ENCODE data around the gene LRRC61.

LRRC61 gene

DNA sequence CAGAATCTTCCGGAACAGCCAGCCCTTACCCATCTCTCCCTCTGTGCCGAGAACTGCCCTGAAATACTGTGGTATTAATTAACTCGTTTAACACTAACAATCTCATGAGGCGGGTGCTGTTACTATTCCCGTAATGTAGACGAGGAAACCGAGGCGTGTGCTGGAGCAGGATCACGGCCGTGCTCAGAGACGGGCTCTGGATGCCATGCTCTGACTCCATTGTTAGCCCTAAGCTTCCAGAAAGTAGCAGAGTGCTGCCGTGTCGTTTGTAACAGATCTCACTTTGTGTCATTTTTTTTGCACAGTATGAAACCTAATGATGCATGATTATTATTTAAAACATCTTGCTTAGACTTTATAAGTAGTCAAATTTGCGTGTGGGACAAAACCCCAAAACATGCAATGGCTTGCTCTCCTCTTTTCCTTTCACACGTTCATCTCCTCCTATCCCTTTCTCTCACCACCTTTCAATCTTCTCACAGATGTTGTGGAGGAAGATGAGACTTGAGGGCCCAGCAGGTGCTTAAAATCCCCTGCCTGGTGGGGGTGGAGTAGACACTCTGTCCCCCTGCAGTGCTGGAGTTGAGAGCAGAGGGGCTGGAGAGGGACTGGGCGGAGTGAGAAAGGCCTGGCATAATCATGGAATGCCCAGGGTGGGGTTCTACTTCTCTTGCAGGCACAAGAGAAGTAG is 672 bp downstream of the LRRC61 start:
- 0 out of 2 replicates have a peak, but pooled peaks cover 5% of the 10 kb centered on the region for H3K4me1 ChIP-seq
- TF ChIP-seq Cebpa-rat (IDR thresholded peaks at IDR 0.05): no peak
- no peak overlapping the region for H3K9ac ChIP-seq
- peak overlapping the region; percentile 10; the same call in 1 of the 2 replicates for H3K4me2 ChIP-seq
- no peaks in the 10 kb centered on the region for H4K20me1 ChIP-seq
- peak overlapping the region; percentile 39; the same call in 1 of the 2 replicates for H3K4me3 ChIP-seq
- no peaks in the 10 kb centered on the region for H3K36me3 ChIP-seq
- H3K9me3 ChIP-seq: peaks cover 17% of the 10 kb centered on the region
- peaks cover 44% of the 10 kb centered on the region for H3K27me3 ChIP-seq
- no peak overlapping the region for H3K27ac ChIP-seq

DNA sequence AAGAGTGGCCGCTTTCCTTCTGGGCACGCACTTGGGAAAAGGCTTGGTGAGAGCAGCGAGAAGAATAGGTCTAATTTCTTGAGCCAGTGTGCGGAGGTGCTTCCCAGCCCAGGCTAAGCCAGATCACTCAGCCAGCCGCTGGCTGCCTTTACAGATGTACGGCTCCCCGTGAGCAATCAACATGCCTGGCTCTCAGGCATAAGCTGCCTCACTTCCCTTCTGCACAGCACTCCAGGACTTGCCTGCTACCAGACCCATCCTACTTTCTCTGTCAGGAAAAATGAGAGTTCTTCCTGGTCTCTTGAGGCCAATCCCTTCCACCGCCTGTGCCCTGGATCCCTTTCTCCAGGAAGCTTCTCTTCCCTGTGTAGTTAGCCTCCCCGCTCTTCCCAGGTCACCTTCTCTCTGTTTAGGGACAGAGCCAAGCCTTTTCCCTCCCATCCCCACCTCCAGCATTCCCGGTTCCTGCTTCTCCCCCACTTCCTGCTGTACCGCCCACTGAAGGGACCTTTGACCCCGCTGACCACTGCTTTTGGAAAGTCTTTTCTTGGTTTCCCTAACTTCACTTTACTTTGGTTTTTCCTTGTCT is 1.3 kb downstream of the LRRC61 start:
- Histone ChIP-seq H3K4me1 (0 out of 2 replicates have a peak, but pooled peaks cover 5% of the 10 kb centered on the region), H4K20me1 (no peaks in the 10 kb centered on the region), H3K36me3 (no peaks in the 10 kb centered on the region), H3K4me2 (no peak overlapping the region), H3K4me3 (no peak overlapping the region), H3K9ac (no peak overlapping the region), H3K9me3 (peaks cover 17% of the 10 kb centered on the region), H3K27ac (no peak overlapping the region), H3K27me3 (peaks cover 44% of the 10 kb centered on the region)
- TF ChIP-seq Cebpa-rat (IDR thresholded peaks at IDR 0.05): no peak

DNA sequence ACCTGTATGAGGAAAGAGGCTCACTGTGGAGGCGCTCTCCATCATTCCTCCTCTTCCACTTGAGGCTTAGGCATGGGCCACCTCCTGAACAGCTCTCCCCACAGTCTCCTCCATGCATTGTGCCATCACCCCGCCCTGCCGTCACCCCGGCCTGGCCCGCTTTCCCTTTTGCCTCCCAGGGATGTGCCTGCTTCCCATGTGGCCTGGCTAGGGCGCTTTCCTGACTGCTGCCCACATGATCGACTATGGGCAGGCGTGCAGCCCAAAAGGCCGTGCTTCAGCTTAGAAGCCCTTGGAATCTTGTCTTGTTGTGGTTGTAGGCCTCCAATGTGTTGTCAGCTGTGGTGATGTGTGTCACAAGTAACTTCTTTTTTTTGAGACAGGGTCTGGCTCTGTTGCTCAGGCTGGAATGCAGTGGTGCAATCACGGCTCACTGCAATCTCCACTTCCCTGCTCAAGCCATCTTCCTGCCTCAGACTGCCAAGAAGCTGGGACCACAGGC is 2.0 kb downstream of the LRRC61 start:
- H3K4me2 ChIP-seq: no peak overlapping the region
- H3K4me1 ChIP-seq: 0 out of 2 replicates have a peak, but pooled peaks cover 5% of the 10 kb centered on the region
- H3K9me3 ChIP-seq: peaks cover 17% of the 10 kb centered on the region
- no peak overlapping the region for H3K4me3 ChIP-seq
- no peaks in the 10 kb centered on the region for H3K36me3 ChIP-seq
- TF ChIP-seq Cebpa-rat (IDR thresholded peaks at IDR 0.05): no peak
- H3K27ac ChIP-seq: no peak overlapping the region
- no peak overlapping the region for H3K9ac ChIP-seq
- H3K27me3 ChIP-seq: peaks cover 44% of the 10 kb centered on the region
- no peaks in the 10 kb centered on the region for H4K20me1 ChIP-seq

DNA sequence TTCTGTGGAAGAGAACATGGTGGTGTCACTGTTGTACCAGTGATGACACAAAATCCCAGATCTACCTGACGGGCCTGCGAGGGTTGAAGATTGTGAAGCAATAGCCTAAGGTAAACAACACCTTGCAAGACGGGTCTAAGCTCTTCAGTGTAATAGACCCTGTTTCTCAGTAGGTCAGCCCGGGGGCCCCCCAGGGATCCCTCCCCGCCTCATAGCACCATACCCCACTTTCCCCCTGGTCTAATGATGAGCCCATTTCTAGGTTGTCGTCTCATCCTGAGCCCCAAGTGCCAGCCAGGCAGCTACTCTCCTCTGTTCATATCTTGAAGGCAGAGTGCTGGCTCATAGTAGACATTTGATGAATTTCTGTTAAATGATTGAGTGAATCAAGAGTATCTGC is 2.7 kb downstream of the LRRC61 start:
- no peak overlapping the region for H3K27ac ChIP-seq
- H3K36me3 ChIP-seq: no peaks in the 10 kb centered on the region
- H3K9me3 ChIP-seq: peaks cover 17% of the 10 kb centered on the region
- 0 out of 2 replicates have a peak, but pooled peaks cover 5% of the 10 kb centered on the region for H3K4me1 ChIP-seq
- H3K4me2 ChIP-seq: no peak overlapping the region
- TF ChIP-seq Cebpa-rat (IDR thresholded peaks at IDR 0.05): no peak
- H3K9ac ChIP-seq: no peak overlapping the region
- H3K4me3 ChIP-seq: no peak overlapping the region
- H3K27me3 ChIP-seq: peaks cover 43% of the 10 kb centered on the region
- H4K20me1 ChIP-seq: no peaks in the 10 kb centered on the region

DNA sequence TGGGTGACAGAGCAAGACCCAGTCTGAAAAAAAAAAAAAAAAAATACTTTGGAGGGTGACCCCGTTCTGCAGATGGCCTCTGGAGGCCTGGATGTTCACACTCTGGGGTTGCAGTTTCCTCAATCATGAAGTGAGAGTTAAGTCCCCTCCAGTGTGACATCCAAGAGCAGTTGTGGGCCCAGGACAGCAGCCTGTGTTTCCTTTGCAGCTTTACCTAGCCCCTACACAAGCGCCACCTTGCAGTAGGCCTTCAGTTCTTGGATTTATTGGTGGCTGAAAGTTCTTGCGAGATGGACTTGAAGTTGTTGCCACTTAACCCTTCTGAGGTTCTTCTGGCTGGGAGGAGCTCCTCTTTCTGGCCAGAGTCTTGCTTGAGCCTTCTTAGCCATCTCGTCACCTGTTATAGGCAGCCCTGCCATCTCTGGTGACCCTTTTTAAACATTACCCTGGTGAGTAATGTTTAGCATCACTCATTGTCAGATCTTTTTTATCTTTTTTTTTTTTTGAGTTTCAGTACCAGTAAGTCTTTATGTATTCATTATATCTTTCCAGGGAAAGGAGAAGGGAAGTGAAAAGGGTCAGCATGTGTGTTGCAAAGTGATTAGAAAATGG is 3.6 kb downstream of the LRRC61 start:
- no peak overlapping the region for H3K4me3 ChIP-seq
- TF ChIP-seq Cebpa-rat (IDR thresholded peaks at IDR 0.05): no peak
- H3K27ac ChIP-seq: no peak overlapping the region
- H3K36me3 ChIP-seq: no peaks in the 10 kb centered on the region
- no peak overlapping the region for H3K9ac ChIP-seq
- H4K20me1 ChIP-seq: no peaks in the 10 kb centered on the region
- H3K4me1 ChIP-seq: 0 out of 2 replicates have a peak, but pooled peaks cover 5% of the 10 kb centered on the region
- peaks cover 17% of the 10 kb centered on the region for H3K9me3 ChIP-seq
- H3K27me3 ChIP-seq: peaks cover 37% of the 10 kb centered on the region
- H3K4me2 ChIP-seq: no peak overlapping the region

DNA sequence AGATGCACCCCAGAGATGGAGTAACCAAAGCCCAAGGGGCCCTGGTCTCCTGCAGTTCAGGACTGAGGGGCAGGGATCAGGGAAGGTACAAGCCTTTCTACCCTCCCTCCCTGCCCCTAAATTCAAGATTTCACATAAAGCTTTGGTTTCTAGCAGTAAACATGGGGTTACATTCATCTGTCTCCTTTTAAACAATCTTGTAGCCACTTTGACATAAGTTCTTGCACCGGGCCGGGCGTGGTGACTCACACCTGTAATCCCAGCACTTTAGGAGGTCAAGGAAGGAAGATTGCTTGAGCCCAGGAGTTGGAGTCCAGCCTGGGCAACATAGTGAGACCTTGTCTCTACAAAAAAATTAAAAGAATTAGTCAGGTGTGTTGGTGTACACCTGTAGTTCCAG is 4.2 kb downstream of the LRRC61 start:
- no peaks in the 10 kb centered on the region for H3K36me3 ChIP-seq
- no peak overlapping the region for H3K4me2 ChIP-seq
- TF ChIP-seq Cebpa-rat (IDR thresholded peaks at IDR 0.05): no peak

DNA sequence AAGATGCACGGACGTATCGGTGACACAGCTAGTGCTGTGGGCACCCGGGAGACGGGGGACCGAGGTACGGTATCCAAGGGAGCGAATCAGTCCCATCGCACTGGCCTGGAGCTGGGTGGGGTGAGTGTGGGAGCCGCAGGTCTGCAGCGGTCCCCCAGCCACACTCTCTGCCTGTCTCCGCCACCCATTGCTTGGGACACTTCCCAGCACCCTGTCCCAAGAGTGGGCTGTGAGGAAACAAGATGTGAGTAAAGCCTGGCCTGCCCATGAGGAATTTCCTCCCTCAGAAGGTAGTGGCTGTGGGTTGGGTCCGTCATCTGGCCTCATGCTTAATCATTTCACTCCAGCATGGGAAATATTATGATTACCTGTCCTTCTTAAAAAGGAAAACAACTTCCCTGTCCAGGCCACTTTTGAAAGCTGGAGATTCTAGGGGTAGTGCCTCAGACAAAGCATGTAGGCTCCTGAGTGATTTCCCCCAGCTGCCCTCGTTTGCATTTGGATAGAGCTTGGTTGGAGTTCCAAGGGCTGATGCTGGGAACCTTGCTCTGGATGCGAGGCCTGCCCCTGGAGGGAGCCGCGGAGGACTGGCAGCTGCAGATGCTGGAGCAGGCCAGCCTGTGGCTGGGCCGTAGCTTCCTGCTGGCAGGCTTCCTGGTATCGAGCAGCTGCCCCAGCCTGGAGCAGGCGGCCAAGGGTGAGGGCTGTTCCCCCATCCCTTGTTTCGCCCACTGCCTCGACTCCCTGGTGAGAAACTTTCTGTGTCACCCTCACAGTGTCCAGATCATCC is 6.4 kb downstream of the LRRC61 start:
- no peaks in the 10 kb centered on the region for H3K4me1 ChIP-seq
- H3K4me3 ChIP-seq: no peak overlapping the region
- no peak overlapping the region for H3K9ac ChIP-seq
- H3K9me3 ChIP-seq: no peaks in the 10 kb centered on the region
- TF ChIP-seq Cebpa-rat (IDR thresholded peaks at IDR 0.05): no peak
- peaks cover 9% of the 10 kb centered on the region for H3K27me3 ChIP-seq
- H3K36me3 ChIP-seq: no peaks in the 10 kb centered on the region
- no peak overlapping the region for H3K4me2 ChIP-seq
- H4K20me1 ChIP-seq: no peaks in the 10 kb centered on the region
- H3K27ac ChIP-seq: no peak overlapping the region

More for the DNA sequence above, 4.2 kb downstream of the LRRC61 start:
- Histone ChIP-seq H3K27me3 (peaks cover 31% of the 10 kb centered on the region), H3K4me1 (0 out of 2 replicates have a peak, but pooled peaks cover 5% of the 10 kb centered on the region), H4K20me1 (no peaks in the 10 kb centered on the region), H3K9ac (no peak overlapping the region), H3K9me3 (peaks cover 13% of the 10 kb centered on the region), H3K4me3 (no peak overlapping the region), H3K27ac (no peak overlapping the region)

DNA sequence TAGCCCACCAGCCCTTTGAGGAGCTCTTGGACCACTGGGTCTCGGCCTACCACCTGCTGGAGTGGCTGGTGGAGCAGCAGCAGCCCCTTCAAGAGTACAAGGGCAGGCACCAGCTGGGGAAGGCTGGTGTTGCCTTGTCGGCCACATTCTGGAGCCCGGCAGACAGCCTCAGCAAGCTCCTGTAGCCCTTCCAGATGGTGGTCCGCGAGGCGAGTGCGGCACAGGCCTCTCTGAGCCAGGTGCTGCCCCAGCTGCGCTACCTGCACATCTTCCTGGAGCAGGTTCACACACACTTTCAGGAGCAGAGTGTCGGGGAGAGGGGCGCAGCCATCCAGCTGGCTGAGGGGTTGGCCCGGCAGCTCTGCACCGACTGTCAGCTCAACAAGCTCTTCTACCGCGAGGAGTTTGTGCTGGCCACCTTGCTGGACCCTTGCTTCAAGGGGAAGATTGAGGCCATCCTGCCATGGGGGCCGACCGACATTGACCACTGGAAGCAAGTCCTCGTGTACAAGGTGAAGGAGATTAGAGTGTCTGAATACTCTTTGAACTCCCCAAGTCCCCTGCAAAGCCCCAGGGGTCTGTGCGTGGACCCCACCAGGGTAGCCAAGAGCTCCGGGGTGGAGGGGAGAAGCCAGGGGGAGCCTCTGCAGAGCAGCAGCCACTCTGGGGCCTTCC is 7.2 kb downstream of the LRRC61 start:
- no peak overlapping the region for H3K27ac ChIP-seq
- no peak overlapping the region for H3K9ac ChIP-seq
- no peaks in the 10 kb centered on the region for H3K9me3 ChIP-seq
- no peak overlapping the region for H3K4me2 ChIP-seq
- H3K4me3 ChIP-seq: no peak overlapping the region
- no peaks in the 10 kb centered on the region for H3K36me3 ChIP-seq
- peaks cover under 1% of the 10 kb centered on the region; the same call in 1 of the 2 replicates for H3K27me3 ChIP-seq
- no peaks in the 10 kb centered on the region for H3K4me1 ChIP-seq
- TF ChIP-seq Cebpa-rat (IDR thresholded peaks at IDR 0.05): no peak
- no peaks in the 10 kb centered on the region for H4K20me1 ChIP-seq
